CD4-positive, alpha-beta T cell (primary cell): ENCODE measurements around the gene LCE1C. TPM values are rescaled to one million over a fixed set of nuclear protein-coding genes. Genes with fewer than 3 reads are reported as not detected.

Experiments
- ATAC-seq: fragments of 200-7000 bp; cut with Tn5 transposase; one replicate; pipeline ENCODE4 v1.10.0; 2022; ENCODE audit warnings: mild to moderate bottlenecking; ENCODE audit not compliant: poor library complexity
- CTCF ChIA-PET: fragments of 350-600 bp; sonication (Branson Sonifier 250); formaldehyde crosslinking; loops from one replicate; lab custom pipeline; 2021; ENCODE audit warnings: antibody characterized with exemption, inconsistent platforms; lab: Charles Lee
- POLR2A ChIA-PET: fragments of 350-600 bp; sonication (Branson Sonifier 250); formaldehyde crosslinking; loops from one replicate; lab custom pipeline; 2021; ENCODE audit warnings: antibody characterized with exemption, inconsistent platforms; lab: Charles Lee
- DNase-seq, 14 experiments: peaks; one replicate each; pipeline ENCODE4 v3.0.0-alpha.2; 2013 to 2020; ENCODE audit warnings: mixed read lengths in 2 of 14
- H3K27ac ChIP-seq, 2 donors: one replicate each; pipeline versions ENCODE4 v1.5.1 to v1.7.0; 2013; ENCODE audit warnings: low read length in 2 of 2, low read depth in 1 of 2, mild to moderate bottlenecking in 1 of 2
- H3K27me3 ChIP-seq, 2 experiments: 1 replicate in 1 of 2; 2 replicates in 1 of 2; pipeline versions ENCODE4 v1.6.1 to v1.7.0; 2013; ENCODE audit warnings: low read length in 2 of 2, control low read depth in 1 of 2, mild to moderate bottlenecking in 1 of 2, moderate library complexity in 1 of 2; ENCODE audit not compliant: insufficient read depth in 2 of 2, control insufficient read depth in 1 of 2
- H3K36me3 ChIP-seq: one replicate; pipeline ENCODE4 v1.6.1; 2013; ENCODE audit warnings: low read length, control low read depth; ENCODE audit not compliant: insufficient read depth
- H3K4me1 ChIP-seq: one replicate; pipeline ENCODE4 v1.6.1; 2013; ENCODE audit warnings: low read length, control low read depth; ENCODE audit not compliant: insufficient read depth
- H3K4me3 ChIP-seq: one replicate; pipeline ENCODE4 v1.5.1; 2013; ENCODE audit warnings: mild to moderate bottlenecking, low read length, moderate library complexity
- H3K9me3 ChIP-seq, 2 experiments: 1 replicate in 1 of 2; 2 replicates in 1 of 2; pipeline versions ENCODE4 v1.6.1 to v1.7.0; 2013; ENCODE audit warnings: low read length in 2 of 2, mild to moderate bottlenecking in 2 of 2, control low read depth in 1 of 2, moderate library complexity in 1 of 2; ENCODE audit not compliant: control insufficient read depth in 1 of 2, insufficient read depth in 1 of 2
- H3K27ac Mint-ChIP-seq: one replicate; pipeline ENCODE4 v1.8.0; 2020; ENCODE audit warnings: mixed read lengths
- H3K27me3 Mint-ChIP-seq: one replicate; pipeline ENCODE4 v1.8.0; 2021; ENCODE audit warnings: mixed read lengths
- H3K36me3 Mint-ChIP-seq: one replicate; pipeline ENCODE4 v1.8.0; 2021; ENCODE audit warnings: low read depth, mixed read lengths
- H3K4me1 Mint-ChIP-seq: one replicate; pipeline ENCODE4 v1.8.0; 2021; ENCODE audit warnings: low read depth, mixed read lengths
- H3K4me3 Mint-ChIP-seq: one replicate; pipeline ENCODE4 v1.8.0; 2020; ENCODE audit warnings: mild to moderate bottlenecking, mixed read lengths
- H3K9me3 Mint-ChIP-seq: one replicate; pipeline ENCODE4 v1.8.0; 2020; ENCODE audit warnings: mixed read lengths
- intact Hi-C, 2 experiments: fragments of 100-400 bp; cut with DNase I in 1 of 2; cut with micrococcal nuclease in 1 of 2; formaldehyde crosslinking; loops; one replicate each; pipeline versions ENCODE4 v1.15.1 to v1.9.0; 2023 to 2025; cut with DNase I, micrococcal nuclease
- total RNA-seq, 174 experiments: library from RNA in 2 of 174; stranded (reverse) in 2 of 174; gene quantifications; one replicate each; pipeline ENCODE4 v1.2.3 and lab custom pipeline; 2021 to 2026
- TF ChIP-seq, protein P1 (sequence below): fragments of 200-600 bp; IDR thresholded peaks from one replicate; pipeline ENCODE4 v1.8.0; 2022; ENCODE audit warnings: antibody characterized with exemption, mild to moderate bottlenecking

The LCE1C gene
- total RNA-seq, 2 experiments from 2014 or later, result not detected

DNA sequence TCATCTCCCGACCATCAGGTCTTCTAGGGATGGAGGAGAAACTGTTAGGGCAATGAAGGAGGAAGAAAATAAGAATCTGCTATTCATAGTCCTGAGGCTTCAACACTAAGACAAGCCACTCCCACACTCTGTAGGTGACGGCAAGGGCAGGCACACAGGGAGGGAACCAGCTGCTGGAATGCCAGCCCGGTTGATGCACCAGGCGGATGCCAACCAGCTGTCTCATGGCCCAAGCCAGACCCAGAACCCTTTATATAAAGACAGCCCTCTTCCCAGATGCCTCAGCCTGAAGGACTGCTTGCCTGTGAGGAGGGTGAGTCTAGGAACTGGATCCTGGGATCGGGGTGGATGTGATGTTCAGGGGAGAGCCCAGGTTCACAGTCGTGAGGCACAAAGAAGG, 48.7 kb downstream of the LCE1C start, which contains the start of gene KPRP:
KPRP (plus strand) TSS at position 279 of the 400 bp plus-strand sequence. CDS start 1,564 bp downstream, outside the sequence.
- Histone ChIP-seq H3K36me3 (no peaks in the 10 kb centered on the region), H3K4me3 (no peak within 1 kb of the TSS), H3K4me1 (no peaks in the 10 kb centered on the region), H3K27me3 (peaks cover 4 to 7% of the 10 kb centered on the region in 2 experiments), H3K9me3 (peaks cover 0 to 6% of the 10 kb centered on the region in 2 experiments), H3K27ac (no peak within 1 kb of the TSS)
- Mint-ChIP-seq H3K4me1 (no peaks in the 10 kb centered on the region), H3K9me3 (no peaks in the 10 kb centered on the region), H3K36me3 (no peaks in the 10 kb centered on the region), H3K27ac (no peak within 1 kb of the TSS), H3K27me3 (peaks cover 57% of the 10 kb centered on the region), H3K4me3 (no peak within 1 kb of the TSS)
- TF ChIP-seq, protein P1, sequence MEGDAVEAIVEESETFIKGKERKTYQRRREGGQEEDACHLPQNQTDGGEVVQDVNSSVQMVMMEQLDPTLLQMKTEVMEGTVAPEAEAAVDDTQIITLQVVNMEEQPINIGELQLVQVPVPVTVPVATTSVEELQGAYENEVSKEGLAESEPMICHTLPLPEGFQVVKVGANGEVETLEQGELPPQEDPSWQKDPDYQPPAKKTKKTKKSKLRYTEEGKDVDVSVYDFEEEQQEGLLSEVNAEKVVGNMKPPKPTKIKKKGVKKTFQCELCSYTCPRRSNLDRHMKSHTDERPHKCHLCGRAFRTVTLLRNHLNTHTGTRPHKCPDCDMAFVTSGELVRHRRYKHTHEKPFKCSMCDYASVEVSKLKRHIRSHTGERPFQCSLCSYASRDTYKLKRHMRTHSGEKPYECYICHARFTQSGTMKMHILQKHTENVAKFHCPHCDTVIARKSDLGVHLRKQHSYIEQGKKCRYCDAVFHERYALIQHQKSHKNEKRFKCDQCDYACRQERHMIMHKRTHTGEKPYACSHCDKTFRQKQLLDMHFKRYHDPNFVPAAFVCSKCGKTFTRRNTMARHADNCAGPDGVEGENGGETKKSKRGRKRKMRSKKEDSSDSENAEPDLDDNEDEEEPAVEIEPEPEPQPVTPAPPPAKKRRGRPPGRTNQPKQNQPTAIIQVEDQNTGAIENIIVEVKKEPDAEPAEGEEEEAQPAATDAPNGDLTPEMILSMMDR, result no peak
- no peak for DNase-seq
- no peak for ATAC-seq
- intact Hi-C loops, result no loop called here
- CTCF ChIA-PET, result no interaction called here
- POLR2A ChIA-PET, result no interaction called here

DNA sequence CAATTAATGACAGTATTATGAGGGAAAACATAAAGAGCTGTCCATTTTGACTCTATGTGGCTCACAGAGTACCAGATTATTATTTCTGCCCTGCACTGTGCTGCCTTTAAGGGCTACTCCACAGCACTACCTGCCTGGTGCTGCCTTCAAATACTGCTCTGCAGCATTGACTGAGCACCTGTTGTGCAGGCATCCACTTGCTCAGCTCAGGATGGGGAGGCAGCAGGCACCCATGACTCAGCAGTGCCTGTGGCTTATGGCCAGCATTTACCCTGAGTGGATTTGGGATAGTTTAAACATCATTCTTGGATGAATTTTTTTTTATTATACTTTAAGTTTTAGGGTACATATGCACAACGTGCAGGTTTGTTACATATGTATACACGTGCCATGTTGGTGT, 49.6 kb downstream of the LCE1C start:
- Mint-ChIP-seq H3K27me3 (peaks cover 62% of the 10 kb centered on the region), H3K4me3 (no peak overlapping the region), H3K4me1 (no peaks in the 10 kb centered on the region), H3K27ac (no peak overlapping the region), H3K36me3 (no peaks in the 10 kb centered on the region), H3K9me3 (no peaks in the 10 kb centered on the region)
- Histone ChIP-seq H3K4me1 (no peaks in the 10 kb centered on the region), H3K36me3 (no peaks in the 10 kb centered on the region), H3K9me3 (peaks cover 0 to 6% of the 10 kb centered on the region in 2 experiments), H3K27me3 (peaks cover 4 to 7% of the 10 kb centered on the region in 2 experiments), H3K27ac (no peak overlapping the region), H3K4me3 (no peak overlapping the region)
- TF ChIP-seq, protein P1, result no peak
- ChIA-PET CTCF (no interaction called here), POLR2A (no interaction called here)
- ATAC-seq, result no peak
- no peak for DNase-seq
- intact Hi-C loops, result no loop called here

Other genes starting within 250 kb of the LCE1C start
- not detected for gene LCE3E, start 239.9 kb downstream of the LCE1C start, total RNA-seq
- gene LCE3D, start 226.1 kb downstream of the LCE1C start, total RNA-seq, result not detected
- gene LCE3C, start 206.4 kb downstream of the LCE1C start, total RNA-seq, result not detected
- not detected for gene LCE3B, start 192.8 kb downstream of the LCE1C start, total RNA-seq
- not detected for gene LCE3A, start 183.5 kb downstream of the LCE1C start, total RNA-seq
- gene LCE2D, start 143.3 kb downstream of the LCE1C start, total RNA-seq, result not detected
- not detected for gene LCE2C, start 131.4 kb downstream of the LCE1C start, total RNA-seq
- not detected for gene LCE2B, start 120.5 kb downstream of the LCE1C start, total RNA-seq
- not detected for gene LCE2A, start 108.3 kb downstream of the LCE1C start, total RNA-seq
- not detected for gene LCE4A, start 98.5 kb downstream of the LCE1C start, total RNA-seq
- not detected for gene KPRP, start 48.6 kb downstream of the LCE1C start, total RNA-seq
- not detected for gene LCE1F, start 31.5 kb downstream of the LCE1C start, total RNA-seq
- not detected for gene LCE1E, start 20.4 kb downstream of the LCE1C start, total RNA-seq
- not detected for gene LCE1D, start 9.9 kb downstream of the LCE1C start, total RNA-seq
- not detected for gene LCE1B, start 5.3 kb upstream of the LCE1C start, total RNA-seq
- not detected for gene LCE1A, start 20.8 kb upstream of the LCE1C start, total RNA-seq
- not detected for gene LCE6A, start 36.2 kb upstream of the LCE1C start, total RNA-seq
- not detected for gene LCE7A, start 53.3 kb upstream of the LCE1C start, total RNA-seq
- not detected for gene SMCP, start 71.7 kb upstream of the LCE1C start, total RNA-seq
- not detected for gene IVL, start 101.9 kb upstream of the LCE1C start, total RNA-seq
- not detected for gene SPRR5, start 140.6 kb upstream of the LCE1C start, total RNA-seq
- gene SPRR4, start 164.0 kb upstream of the LCE1C start, total RNA-seq, result not detected
- not detected for gene SPRR1A, start 177.4 kb upstream of the LCE1C start, total RNA-seq
- not detected for gene SPRR3, start 195.1 kb upstream of the LCE1C start, total RNA-seq
- gene SPRR1B, start 224.6 kb upstream of the LCE1C start, total RNA-seq, result not detected
- gene SPRR2D, start 234.5 kb upstream of the LCE1C start, total RNA-seq, result not detected